ENCODE data around the gene SHCBP1L. TPM values are rescaled to one million over a fixed set of nuclear protein-coding genes. Genes with fewer than 3 reads are reported as not detected.

The SHCBP1L gene
- total RNA-seq, 2 experiments from 2014 or later, result 1.5 TPM; not detected in 1

DNA sequence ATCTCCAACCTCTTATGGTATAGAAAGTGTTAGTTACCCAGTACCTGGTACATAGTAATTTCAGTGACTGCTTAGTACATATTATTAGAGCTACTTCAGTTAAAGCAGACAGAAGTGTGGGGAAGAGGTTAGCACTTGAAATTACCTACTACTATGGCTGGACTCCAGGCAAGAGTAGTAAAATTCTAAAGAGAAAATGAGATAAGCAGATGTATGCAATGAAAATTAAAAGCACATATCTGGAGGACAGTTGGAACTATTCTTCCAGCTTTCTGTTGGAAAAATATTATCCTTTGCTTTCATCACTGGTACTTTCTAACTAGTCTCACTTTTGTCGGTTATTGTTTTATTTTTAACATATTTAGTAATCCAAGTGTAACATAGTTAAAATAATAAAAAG is 90.1 kb downstream of the SHCBP1L start:
- Histone ChIP-seq H3K9me3 (ENCODE audit: low read length) (no peaks in the 10 kb centered on the region), H3K36me3 (ENCODE audit: insufficient read depth, low read length) (peaks cover 99% of the 10 kb centered on the region), H3K9me2 (ENCODE audit: insufficient read depth, low read length) (no peaks in the 10 kb centered on the region), H2AFZ (ENCODE audit: low read length) (no peak overlapping the region), H3K4me2 (ENCODE audit: low read length) (no peak overlapping the region), H3K4me3 (ENCODE audit: low read depth, low read length, poor library complexity, severe bottlenecking) (no peak overlapping the region), H4K20me1 (ENCODE audit: insufficient read depth, low read length) (peaks cover 26% of the 10 kb centered on the region), H3K4me1 (ENCODE audit: insufficient read depth, low read length, poor library complexity, severe bottlenecking) (no peaks in the 10 kb centered on the region), H3K27ac (ENCODE audit: low read depth, low read length, poor library complexity, severe bottlenecking) (no peak overlapping the region), H3K79me2 (ENCODE audit: insufficient read depth, low read depth, low read length) (peaks cover 39% of the 10 kb centered on the region; the same call in 1 of the 2 replicates)
- TF ChIP-seq EZH2phosphoT487 (IDR thresholded peaks at IDR 0.05; ENCODE audit: borderline replicate concordance, low read depth, low read length), result no peak
- TF ChIP-seq, protein P1, sequence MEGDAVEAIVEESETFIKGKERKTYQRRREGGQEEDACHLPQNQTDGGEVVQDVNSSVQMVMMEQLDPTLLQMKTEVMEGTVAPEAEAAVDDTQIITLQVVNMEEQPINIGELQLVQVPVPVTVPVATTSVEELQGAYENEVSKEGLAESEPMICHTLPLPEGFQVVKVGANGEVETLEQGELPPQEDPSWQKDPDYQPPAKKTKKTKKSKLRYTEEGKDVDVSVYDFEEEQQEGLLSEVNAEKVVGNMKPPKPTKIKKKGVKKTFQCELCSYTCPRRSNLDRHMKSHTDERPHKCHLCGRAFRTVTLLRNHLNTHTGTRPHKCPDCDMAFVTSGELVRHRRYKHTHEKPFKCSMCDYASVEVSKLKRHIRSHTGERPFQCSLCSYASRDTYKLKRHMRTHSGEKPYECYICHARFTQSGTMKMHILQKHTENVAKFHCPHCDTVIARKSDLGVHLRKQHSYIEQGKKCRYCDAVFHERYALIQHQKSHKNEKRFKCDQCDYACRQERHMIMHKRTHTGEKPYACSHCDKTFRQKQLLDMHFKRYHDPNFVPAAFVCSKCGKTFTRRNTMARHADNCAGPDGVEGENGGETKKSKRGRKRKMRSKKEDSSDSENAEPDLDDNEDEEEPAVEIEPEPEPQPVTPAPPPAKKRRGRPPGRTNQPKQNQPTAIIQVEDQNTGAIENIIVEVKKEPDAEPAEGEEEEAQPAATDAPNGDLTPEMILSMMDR (conservative IDR thresholded peaks at IDR 0.05; ENCODE audit: low read length), result no peak
- ChIA-PET POLR2A (interaction anchor here (1.0 kb wide), 1 partner anchor 9 kb away, joined by 3 read pairs; no protein-coding TSS in a partner anchor), CTCF (ENCODE audit: unreplicated experiment) (no interaction called here)
- DNase-seq (ENCODE audit: low spot score), result no peak
- no TSS peak for BruUV-seq (replicated peaks)
- intact Hi-C loops (cut with micrococcal nuclease; ENCODE audit: unreplicated experiment), result no loop called here

DNA sequence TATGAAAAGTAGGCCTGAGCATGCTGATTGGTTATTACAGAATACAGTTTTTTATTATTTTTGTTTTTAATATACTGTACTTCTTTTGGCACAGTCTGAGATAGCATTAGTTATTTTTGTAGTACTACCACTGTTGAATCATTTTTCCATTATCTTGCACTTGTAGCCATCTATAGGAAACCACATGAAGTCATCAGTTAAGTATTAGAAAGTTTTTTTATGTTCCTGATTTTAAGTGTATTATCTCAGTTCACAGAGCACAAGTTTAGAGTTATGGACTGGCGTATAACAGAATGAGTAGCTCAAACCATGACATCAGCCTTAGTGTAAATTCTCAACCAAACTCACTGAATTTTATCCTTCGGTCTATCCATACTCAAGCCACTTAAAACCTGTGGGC is 91.0 kb downstream of the SHCBP1L start:
- intact Hi-C loops (cut with micrococcal nuclease; ENCODE audit: unreplicated experiment), result loop anchor here (2.0 kb wide), 1 partner anchor 13 kb away; no protein-coding TSS in a partner anchor

GRCh38 chr1:182860658-182861057 is 92.3 kb downstream of the SHCBP1L start:
- H3K27ac ChIP-seq (ENCODE audit: low read depth, low read length, poor library complexity, severe bottlenecking), result no peak overlapping the region
- H3K9me2 ChIP-seq (ENCODE audit: insufficient read depth, low read length), result no peaks in the 10 kb centered on the region
- H3K79me2 ChIP-seq (ENCODE audit: insufficient read depth, low read depth, low read length), result peaks cover 48% of the 10 kb centered on the region; the same call in 1 of the 2 replicates
- no peak overlapping the region for H3K4me3 ChIP-seq (ENCODE audit: low read depth, low read length, poor library complexity, severe bottlenecking)
- BruUV-seq (replicated peaks), result no TSS peak
- no peak for DNase-seq (ENCODE audit: low spot score)
- H4K20me1 ChIP-seq (ENCODE audit: insufficient read depth, low read length), result peaks cover 32% of the 10 kb centered on the region
- no peaks in the 10 kb centered on the region for H3K9me3 ChIP-seq (ENCODE audit: low read length)
- ChIA-PET CTCF (ENCODE audit: unreplicated experiment) (no interaction called here), POLR2A (no interaction called here)
- H2AFZ ChIP-seq (ENCODE audit: low read length), result no peak overlapping the region
- no peaks in the 10 kb centered on the region for H3K4me1 ChIP-seq (ENCODE audit: insufficient read depth, low read length, poor library complexity, severe bottlenecking)
- H3K4me2 ChIP-seq (ENCODE audit: low read length), result no peak overlapping the region
- TF ChIP-seq, protein P1 (conservative IDR thresholded peaks at IDR 0.05; ENCODE audit: low read length), result no peak
- TF ChIP-seq EZH2phosphoT487 (IDR thresholded peaks at IDR 0.05; ENCODE audit: borderline replicate concordance, low read depth, low read length), result no peak
- peaks cover 99% of the 10 kb centered on the region for H3K36me3 ChIP-seq (ENCODE audit: insufficient read depth, low read length)
- intact Hi-C loops (cut with micrococcal nuclease; ENCODE audit: unreplicated experiment), result loop anchor here (2.0 kb wide), 1 partner anchor 14 kb away; no protein-coding TSS in a partner anchor

More for the DNA sequence above, 91.0 kb downstream of the SHCBP1L start:
- no TSS peak for BruUV-seq (replicated peaks)
- Histone ChIP-seq H3K4me3 (ENCODE audit: low read depth, low read length, poor library complexity, severe bottlenecking) (no peak overlapping the region), H3K4me2 (ENCODE audit: low read length) (no peak overlapping the region), H3K79me2 (ENCODE audit: insufficient read depth, low read depth, low read length) (peaks cover 44% of the 10 kb centered on the region; the same call in 1 of the 2 replicates), H3K9me3 (ENCODE audit: low read length) (no peaks in the 10 kb centered on the region), H3K27ac (ENCODE audit: low read depth, low read length, poor library complexity, severe bottlenecking) (no peak overlapping the region), H3K9me2 (ENCODE audit: insufficient read depth, low read length) (no peaks in the 10 kb centered on the region), H3K36me3 (ENCODE audit: insufficient read depth, low read length) (peaks cover 99% of the 10 kb centered on the region), H3K4me1 (ENCODE audit: insufficient read depth, low read length, poor library complexity, severe bottlenecking) (no peaks in the 10 kb centered on the region), H2AFZ (ENCODE audit: low read length) (no peak overlapping the region), H4K20me1 (ENCODE audit: insufficient read depth, low read length) (peaks cover 26% of the 10 kb centered on the region)
- DNase-seq (ENCODE audit: low spot score), result no peak
- ChIA-PET POLR2A (interaction anchor here (0.6 to 1.0 kb wide), 2 partner anchors 9 to 47 kb away, joined by 3 read pairs; no protein-coding TSS in a partner anchor), CTCF (ENCODE audit: unreplicated experiment) (no interaction called here)
- TF ChIP-seq, protein P1 (conservative IDR thresholded peaks at IDR 0.05; ENCODE audit: low read length), result no peak
- TF ChIP-seq EZH2phosphoT487 (IDR thresholded peaks at IDR 0.05; ENCODE audit: borderline replicate concordance, low read depth, low read length), result no peak
